GM19463 (cell line): ENCODE results near the gene LRRD1.
A peak's percentile ranks its signal among the peaks of the same experiment; 100 is the strongest.
"Not testable (repeated sequence)": the region's sequence is repeated elsewhere in the genome, so short reads cannot be mapped to it uniquely, and the experiment has no call there.

Source experiments
- ATAC-seq: cut with Tn5 transposase; IDR thresholded peaks from one replicate; pipeline ENCODE4 v1.9.1; 2021; ENCODE audit warnings: mild to moderate bottlenecking, moderate library complexity; ENCODE audit not compliant: unreplicated experiment

Gene LRRD1

DNA sequence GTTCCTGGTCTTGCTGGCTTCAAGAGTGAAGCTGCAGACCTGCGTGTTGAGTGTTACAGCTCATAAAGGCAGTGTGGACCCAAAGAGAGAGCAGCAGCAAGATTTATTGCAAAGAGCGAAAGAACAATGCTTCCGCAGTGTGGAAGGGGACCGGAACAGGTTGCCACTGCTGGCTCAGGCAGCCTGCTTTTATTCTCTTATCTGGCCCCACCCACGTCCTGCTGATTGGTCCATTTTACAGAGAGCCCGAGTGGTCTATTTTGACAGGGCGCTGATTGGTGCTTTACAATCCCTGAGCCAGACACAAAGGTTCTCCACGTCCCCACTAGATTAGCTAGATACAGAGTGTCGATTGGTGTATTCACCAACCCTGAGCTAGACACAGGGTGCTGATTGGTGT, 36.2 kb downstream of the LRRD1 start:
- ATAC-seq: not testable (repeated sequence)

DNA sequence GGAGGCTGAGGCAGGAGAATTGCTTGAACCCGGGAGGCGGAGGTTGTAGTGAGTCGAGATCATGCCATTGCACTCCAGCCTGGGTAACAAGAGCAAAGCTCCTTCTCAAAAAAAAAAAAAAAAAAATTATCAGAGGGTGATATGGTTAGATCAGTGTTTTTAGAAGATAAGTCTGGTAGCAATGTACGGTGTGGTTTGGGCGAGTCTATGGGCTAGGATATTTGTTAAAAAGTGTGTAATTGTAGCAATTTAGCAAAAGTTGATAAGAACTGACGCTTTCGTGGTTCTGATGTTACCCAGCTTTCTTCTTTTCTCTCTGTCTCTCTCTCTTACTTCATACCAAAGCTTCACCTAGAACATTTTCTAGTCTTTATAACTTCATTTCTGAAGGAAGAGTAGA, 37.8 kb downstream of the LRRD1 start:
- no peak for ATAC-seq

DNA sequence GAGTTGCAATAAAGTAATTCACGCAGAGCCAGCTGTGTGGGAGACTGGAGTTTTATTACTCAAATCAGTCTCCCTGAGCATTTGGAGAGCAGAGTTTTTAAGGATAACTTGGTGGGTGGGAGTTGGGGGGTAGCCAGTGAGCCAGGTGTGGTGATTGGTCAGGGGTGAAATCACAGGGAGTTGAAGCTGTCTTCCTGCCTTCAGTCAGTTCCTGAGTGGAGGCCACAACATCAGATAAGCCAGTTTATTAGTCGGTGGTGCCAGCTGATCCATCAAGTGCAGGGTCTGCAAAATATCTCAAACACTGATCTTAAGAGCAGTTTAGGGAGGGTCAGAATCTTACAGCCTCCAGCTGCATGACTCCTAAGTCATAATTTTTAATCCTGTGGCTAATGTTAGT, 41.4 kb downstream of the LRRD1 start:
- ATAC-seq: no peak

DNA sequence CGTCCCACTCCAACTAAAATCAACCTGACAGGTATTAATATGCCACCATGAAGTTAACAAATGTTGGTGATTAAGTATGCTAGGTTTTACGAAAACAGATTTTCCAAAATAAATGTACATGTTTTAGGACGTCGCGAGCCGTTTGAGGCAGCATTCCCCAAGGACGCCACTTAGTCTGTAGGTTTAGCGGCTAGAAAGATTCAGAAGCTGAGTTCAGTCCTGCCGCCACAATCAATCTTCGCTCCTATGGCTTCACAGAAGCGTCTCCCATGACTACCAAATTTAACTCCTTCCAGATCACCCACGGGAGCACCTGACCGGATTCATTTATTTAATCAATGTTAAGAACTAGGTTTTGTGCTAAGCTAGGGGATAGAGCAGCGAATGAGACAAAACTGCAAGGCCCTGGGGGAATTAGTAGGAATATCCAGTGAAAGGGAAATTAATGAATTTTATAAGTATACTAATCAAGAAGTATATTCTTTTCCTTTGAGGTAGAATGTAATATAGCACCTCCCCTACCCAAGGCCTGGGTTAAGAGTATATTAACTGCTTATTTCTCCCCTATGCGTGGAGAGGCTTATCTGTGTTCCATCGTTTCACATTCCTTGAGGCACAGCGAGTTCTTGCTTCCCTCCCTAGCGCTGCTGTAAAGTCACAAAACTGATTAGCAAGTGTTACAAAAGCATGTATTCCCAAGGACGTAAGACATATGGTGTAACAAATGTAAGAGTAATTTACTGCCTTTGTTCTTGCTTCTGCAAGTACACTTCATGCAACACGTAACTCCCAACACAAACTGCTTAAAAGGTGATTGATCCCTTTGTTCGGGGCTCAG, 43.7 kb downstream of the LRRD1 start:
- ATAC-seq: no peak

DNA sequence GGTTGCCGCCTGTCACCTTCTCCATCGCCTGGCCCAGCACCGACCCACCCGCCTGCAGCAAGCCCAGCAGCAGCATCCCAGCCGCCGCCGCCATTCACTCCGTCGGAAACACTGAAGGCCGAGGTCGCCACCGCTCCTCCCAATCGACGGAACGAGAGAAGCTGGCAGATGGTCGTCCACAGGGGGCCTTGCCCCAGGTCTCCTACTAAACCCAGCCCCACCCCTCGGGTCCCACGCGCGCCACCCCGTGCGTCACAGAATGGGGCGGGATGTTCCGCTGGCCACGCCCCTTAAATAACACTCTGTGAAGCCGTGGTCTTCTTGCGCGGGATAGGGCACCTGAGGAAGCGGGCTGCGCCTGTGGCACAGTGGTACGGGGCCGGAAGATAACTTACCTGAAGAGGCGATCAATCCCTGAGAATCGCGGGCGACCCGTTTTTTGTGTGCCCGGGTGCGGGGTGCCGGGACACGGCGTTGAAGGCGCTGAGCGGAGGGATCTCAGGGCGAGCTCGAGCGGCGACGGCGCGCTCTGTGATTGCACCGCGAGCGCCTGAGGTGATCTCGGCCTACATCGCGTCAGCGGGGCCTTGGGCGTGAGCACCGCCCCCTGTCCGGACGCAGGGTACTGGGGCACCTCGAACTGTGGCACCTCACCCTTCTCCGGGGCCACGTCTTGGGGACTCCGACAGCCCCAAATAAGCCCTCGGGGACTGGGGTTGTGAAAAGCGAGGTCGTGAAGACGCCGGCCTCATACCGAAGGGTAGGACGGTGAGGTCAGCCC, 44.5 kb downstream of the LRRD1 start, which contains the start of gene CYP51A1:
Gene CYP51A1 (minus strand): TSS at position 207 of the 781 bp plus-strand sequence. CDS start 113 bp downstream, at position 94.
- peak; percentile 86 for ATAC-seq

DNA sequence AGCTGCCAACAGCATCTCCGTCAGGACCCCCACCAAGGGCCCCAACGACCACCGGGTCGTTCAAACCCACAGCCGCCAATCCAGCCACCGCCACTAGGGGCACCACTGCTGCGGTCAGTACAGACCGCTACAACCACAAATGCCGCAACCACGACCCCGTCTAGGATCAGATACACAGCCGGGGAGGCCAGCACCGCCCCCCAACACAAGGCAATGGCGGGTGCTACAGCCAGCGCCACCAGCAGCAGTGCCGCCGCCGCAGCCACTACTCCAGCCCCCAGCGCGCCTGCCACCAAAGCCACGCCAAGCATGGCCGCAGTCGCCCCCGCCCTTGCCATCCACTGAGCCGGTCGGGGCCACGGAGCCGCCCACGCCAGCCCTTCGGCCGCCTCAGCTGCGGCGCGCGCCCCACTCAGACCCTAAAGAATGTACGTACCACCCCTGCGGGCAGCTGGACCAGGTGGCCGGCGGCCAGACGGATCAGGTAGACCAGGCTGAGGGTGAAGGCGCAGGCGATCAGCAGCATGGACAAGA, 45.1 kb downstream of the LRRD1 start:
- peak; percentile 22 for ATAC-seq

DNA sequence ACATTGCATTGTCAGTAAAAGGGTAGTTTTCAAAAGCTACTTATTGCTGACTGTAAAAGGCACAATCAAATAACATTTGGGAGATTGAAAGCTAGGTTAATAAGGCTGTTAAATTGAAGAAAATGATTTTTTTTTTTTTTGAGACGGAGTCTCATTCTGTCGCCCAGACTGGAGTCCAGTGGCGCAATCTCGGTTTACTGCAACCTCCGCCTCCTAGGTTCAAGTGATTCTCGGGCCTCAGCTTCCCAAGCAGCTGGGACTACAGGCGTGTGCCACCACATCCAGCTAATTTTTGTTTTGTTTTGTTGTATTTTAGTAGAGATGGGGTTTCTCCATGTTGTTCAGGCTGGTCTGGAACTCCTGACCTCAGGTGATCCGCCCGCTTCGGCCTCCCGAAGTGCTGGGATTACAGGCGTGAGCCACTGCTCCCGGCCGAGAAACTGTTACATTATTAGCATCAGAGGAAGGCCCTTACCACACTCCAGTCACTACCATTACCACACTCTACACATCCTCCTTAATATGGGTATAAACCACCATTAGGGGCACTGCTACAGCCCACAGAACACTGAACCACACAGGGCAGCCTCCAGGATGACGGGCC, 45.7 kb downstream of the LRRD1 start:
- peak; percentile 19 for ATAC-seq

DNA sequence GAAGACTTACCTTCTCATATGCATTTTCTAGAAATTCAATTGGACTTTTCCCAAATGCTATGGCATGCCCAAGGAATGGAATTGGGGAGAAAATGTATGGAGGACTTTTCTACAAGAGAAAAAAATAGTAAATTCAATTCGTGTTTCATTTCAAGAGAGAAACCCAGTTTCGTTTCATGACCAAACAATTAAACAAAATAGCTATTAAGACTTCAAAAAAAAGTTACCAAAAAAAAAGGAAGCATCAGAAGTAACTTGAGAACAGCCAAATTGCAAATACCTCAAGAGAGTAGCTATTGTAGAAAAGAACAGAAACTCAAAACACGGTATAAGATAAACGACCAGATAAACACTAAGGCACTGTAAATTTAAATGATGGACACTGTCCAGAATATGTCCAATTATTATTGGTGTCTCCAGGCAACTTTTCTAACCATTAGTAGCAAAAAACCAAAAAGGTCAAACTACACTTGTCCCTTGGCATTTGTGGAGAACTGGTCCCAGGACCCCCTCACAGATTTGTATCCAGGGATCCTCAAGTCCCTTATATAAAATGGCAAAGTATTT, 47.1 kb downstream of the LRRD1 start:
- no peak for ATAC-seq

DNA sequence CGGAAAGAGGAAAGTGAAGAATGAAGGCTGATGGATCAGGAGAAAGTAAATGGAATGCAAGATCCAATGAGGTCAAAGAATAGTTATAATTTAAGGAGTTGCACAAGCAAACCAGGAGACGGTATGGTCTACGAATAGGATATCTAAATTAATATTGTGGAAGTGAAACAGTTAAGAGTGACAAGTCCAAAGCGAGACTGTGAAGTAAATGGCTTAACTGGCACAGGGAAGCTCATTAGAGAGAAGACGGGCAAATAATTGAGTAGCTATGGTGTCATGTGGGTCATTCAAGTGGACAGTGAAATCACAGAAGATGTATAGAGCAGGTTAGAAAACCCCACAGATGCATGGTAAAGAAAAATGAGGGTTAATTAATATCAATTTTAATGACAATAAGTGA, 47.8 kb downstream of the LRRD1 start:
- no peak for ATAC-seq

DNA sequence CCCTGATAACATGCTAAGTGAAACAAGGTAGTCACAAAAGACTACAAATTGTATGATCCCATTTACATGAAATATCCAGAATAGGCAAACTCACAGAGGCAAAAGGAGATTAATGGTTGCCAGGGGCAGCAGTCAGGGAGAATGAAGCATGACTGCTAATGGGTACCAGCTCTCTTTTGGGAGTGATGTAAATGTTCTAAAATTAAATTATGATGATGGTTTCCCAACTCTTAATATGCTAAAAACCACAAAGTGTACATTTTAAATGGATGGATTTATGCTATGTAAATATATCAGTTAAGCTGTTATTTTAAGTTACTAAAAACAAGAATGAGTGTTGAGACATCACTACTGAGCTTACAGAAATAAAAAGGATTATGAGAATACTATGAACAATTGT, 57.3 kb downstream of the LRRD1 start:
- no peak for ATAC-seq

DNA sequence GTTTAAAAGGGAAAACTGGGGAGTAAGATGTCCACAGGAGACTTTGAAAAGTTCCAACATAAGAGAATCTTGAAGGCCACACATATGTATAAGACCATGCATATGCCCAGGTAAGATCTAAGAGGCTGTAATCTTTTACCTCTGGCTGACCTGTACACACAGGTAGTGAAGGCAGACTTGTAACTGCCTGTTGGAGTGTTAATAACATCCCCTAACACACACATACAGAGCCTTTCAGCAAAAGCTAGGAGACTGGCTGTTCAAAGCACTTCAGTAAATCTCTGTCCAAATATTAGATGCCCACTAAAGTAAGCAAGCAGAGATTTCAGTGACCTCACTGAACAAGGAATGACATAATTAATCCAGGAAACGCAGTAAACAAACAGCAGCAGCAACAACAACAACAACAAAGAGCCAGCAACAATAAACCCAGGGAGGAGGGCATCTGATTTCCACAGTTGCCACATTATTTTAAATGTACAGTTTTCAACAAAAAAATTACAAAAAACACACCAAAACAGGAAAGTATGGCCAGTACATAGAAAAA, 59.7 kb downstream of the LRRD1 start:
- no peak for ATAC-seq

DNA sequence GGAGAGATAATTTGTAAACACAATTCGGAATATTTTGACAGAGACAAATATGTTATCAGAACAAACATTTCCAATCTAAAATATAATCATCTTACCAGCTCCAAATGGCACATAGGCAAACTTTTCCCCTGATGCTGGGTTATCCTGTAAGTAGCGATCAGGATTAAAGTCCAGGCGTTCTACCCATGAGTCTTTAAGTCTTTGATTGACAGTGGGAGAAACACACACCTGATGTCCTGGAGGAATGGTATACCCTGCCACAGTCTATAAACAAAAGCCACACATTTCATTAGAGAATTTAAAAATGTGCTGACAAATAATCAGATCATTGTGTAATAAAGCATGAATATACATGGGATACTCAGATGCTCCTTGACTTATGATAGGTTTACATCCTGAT, 62.0 kb downstream of the LRRD1 start:
- no peak for ATAC-seq

DNA sequence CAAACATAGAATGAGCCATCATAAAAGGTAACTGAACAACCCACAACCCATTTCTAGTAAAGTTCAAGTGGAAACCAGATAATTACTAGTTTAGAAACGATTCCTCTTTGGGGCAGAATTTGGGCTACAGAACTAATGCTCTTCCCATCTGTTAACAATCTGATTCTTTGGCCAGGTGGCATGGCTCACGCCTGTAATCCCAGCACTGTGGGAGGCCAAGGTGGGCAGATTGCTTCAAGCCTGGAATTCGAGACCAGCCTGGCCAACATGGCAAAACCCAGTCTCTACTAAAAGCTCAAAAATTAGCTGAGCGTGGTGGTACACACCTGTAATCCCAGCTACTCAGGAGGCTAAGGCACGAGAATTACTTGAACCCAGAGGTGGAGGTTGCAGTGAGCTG, 63.1 kb downstream of the LRRD1 start:
- ATAC-seq: no peak

DNA sequence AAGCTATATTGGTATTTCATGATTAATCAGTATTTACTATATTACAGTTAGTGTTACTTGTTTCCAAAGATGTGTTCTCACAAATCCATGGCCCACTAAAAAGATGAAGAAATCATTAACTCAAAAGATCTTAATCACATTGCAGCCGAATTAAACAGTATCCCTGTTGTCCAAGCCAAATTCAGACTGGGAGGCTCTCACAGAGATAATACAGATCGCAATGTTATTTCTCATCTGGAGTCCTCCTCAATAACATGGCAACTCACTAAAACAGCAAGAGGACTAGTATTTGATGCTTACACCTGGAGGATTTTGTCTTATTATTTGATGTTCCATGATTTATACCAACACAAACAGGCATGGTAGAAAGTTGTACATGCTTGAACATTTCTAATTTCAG, 68.1 kb downstream of the LRRD1 start:
- ATAC-seq: no peak

DNA sequence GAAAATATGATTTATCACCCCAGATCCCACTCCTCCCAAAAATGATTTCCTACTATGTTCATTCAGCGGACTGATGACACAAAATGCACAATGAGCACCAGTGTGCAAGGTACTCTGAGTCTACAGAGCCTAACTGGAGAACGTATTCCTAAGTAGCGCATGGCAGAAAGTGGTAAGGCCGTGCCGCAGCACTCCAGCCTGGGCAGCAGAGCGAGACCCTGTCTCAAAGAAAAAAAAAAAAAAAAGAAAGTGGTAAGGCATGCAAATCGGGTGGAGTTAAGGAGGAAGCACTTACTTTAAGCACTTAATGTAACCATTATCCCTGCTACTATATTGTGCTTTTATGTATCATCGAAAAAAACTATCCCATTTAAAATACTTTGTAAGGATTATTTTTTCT, 70.1 kb downstream of the LRRD1 start:
- ATAC-seq: no peak

DNA sequence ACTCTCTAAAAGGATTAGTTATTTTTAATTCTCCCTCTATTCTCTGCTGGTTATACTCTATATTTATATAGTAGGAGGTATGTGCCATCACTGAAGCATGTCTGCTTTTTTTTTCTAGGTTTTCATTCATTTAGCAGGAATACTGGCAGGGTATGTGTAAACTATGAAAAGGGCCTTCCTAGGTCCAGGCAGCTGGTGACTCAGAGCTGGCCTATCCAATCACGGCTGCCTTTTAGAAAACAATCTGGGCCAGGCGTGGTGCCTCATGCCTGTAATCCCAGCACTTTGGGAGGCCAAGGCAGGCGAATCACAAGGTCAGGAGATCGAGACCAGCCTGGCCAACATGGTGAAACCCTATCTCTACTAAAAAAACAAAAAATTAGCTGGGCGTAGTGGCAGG, 76.1 kb downstream of the LRRD1 start:
- ATAC-seq: not testable (repeated sequence)

DNA sequence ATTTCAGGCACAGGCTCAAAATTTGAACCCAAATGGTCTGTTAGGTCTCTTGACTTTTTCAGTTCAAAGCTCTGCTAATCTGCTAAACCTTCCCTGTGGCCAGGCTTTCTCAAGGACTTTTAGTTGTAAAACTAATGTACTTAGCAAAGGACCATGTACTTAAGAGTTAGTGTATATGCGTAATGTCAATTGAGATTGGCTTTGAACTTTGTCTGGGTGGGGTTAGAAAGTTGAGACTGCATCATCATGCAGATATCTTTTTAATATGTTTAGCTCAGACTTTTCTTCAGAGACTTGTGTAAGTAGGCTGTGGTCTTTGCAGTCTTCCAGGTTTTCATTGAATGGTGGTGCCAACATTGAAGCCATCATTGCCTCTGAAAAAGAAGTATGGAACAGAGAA, 78.4 kb downstream of the LRRD1 start:
- ATAC-seq: no peak

DNA sequence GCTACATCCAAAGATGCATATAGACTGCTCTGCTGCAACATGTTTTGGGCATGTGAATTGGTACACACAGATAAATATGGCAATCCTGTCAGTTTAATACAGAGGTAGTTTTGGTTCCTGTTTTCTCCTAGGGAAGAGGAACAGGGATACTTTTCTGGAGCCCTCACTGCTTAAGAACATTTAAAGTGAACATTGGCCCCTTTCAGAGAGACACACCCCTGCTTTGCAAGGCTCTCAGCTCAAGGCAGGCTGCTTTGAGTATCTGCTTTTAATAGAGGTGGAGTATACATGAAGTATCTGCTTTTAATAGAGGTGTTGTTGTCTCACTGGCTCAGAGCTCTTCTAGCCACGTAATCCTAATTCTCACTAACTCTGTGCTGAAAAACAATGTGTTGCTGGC, 83.6 kb downstream of the LRRD1 start:
- no peak for ATAC-seq
